Gastroesophageal sphincter (tissue), 3 donors: ENCODE data around the gene TIAM2.

Experiments used
- POLR2A ChIP-seq, 2 donors: fragments of 450-650 bp; IDR thresholded peaks; one replicate each; pipeline ENCODE4 v1.6.1; 2017; ENCODE audit warnings: antibody characterized with exemption in 2 of 2, mild to moderate bottlenecking in 2 of 2, moderate library complexity in 1 of 2
- POLR2AphosphoS5 ChIP-seq: sonication (generic); formaldehyde crosslinking; IDR thresholded peaks from one replicate; pipeline ENCODE4 v1.6.1; 2017; ENCODE audit warnings: antibody characterized with exemption
- TF ChIP-seq, protein P1 (sequence below), 4 experiments: fragments of 200-600 bp in 2 of 4; fragments of 450-650 bp in 2 of 4; sonication (generic) in 1 of 4; IDR thresholded peaks; one replicate each; pipeline ENCODE4 v1.5.1; 2017 to 2019; ENCODE audit warnings: antibody characterized with exemption in 4 of 4, mild to moderate bottlenecking in 2 of 4, moderate library complexity in 2 of 4

GRCh38 chr6:155141002-155141401 is 145.9 kb downstream of the TIAM2 start:
- TF ChIP-seq, protein P1, sequence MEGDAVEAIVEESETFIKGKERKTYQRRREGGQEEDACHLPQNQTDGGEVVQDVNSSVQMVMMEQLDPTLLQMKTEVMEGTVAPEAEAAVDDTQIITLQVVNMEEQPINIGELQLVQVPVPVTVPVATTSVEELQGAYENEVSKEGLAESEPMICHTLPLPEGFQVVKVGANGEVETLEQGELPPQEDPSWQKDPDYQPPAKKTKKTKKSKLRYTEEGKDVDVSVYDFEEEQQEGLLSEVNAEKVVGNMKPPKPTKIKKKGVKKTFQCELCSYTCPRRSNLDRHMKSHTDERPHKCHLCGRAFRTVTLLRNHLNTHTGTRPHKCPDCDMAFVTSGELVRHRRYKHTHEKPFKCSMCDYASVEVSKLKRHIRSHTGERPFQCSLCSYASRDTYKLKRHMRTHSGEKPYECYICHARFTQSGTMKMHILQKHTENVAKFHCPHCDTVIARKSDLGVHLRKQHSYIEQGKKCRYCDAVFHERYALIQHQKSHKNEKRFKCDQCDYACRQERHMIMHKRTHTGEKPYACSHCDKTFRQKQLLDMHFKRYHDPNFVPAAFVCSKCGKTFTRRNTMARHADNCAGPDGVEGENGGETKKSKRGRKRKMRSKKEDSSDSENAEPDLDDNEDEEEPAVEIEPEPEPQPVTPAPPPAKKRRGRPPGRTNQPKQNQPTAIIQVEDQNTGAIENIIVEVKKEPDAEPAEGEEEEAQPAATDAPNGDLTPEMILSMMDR (IDR thresholded peaks at IDR 0.05) = no peak
- TF ChIP-seq POLR2A (IDR thresholded peaks at IDR 0.05) = no peak
- TF ChIP-seq POLR2AphosphoS5 = no peak
